WTC11 (cell line): Measurements from ENCODE around the gene TRAPPC14. TPM values are rescaled to one million over a fixed set of nuclear protein-coding genes. Genes with fewer than 3 reads are reported as not detected.
A peak's percentile ranks its signal among the peaks of the same experiment; 100 is the strongest.
"Not testable (repeated sequence)": the region's sequence is repeated elsewhere in the genome, so short reads cannot be mapped to it uniquely, and the experiment has no call there.

Experiments used
- ATAC-seq: fragments of 200-7000 bp; cut with Tn5 transposase; 2 replicates; pipeline ENCODE4 v1.10.0; 2021; ENCODE audit warnings: mild to moderate bottlenecking, moderate library complexity
- CTCF ChIA-PET: fragments of 300-600 bp; sonication (Branson Sonifier 250); formaldehyde crosslinking; loops from one replicate; lab custom pipeline; 2021; ENCODE audit warnings: antibody characterized with exemption; lab: Charles Lee
- POLR2A ChIA-PET: fragments of 350-600 bp; sonication (Branson Sonifier 250); formaldehyde crosslinking; loops from one replicate; lab custom pipeline; 2021; ENCODE audit warnings: antibody characterized with exemption; lab: Charles Lee
- DNase-seq: peaks from one replicate; pipeline ENCODE4 v3.0.0; 2021; ENCODE audit warnings: low spot score
- H3K27ac Mint-ChIP-seq: 2 replicates; pipeline ENCODE4 v1.8.0; 2021; ENCODE audit warnings: mixed read lengths
- H3K27me3 Mint-ChIP-seq: 2 replicates; pipeline ENCODE4 v1.8.0; 2021; ENCODE audit warnings: low read depth, mild to moderate bottlenecking, moderate library complexity, mixed read lengths
- H3K36me3 Mint-ChIP-seq: 2 replicates; pipeline ENCODE4 v1.8.0; 2021; ENCODE audit warnings: mixed read lengths
- H3K4me1 Mint-ChIP-seq: 2 replicates; pipeline ENCODE4 v1.8.0; 2022; ENCODE audit warnings: mixed read lengths
- H3K4me3 Mint-ChIP-seq: 2 replicates; pipeline ENCODE4 v1.8.0; 2021; ENCODE audit warnings: mild to moderate bottlenecking, moderate library complexity, mixed read lengths
- H3K9me3 Mint-ChIP-seq: 2 replicates; pipeline ENCODE4 v1.8.0; 2021; ENCODE audit warnings: mixed read lengths
- CREB1 ChIP-seq: sonication (generic); formaldehyde crosslinking; IDR thresholded peaks from 2 replicates; pipeline ENCODE4 v1.8.0; 2023; ENCODE audit warnings: mild to moderate bottlenecking, missing genetic modification reagents
- ETV6 ChIP-seq: sonication (generic); formaldehyde crosslinking; IDR thresholded peaks from 2 replicates; pipeline ENCODE4 v1.8.1; 2022; ENCODE audit warnings: mild to moderate bottlenecking, missing genetic modification reagents
- GTF2I ChIP-seq: fragments of 250-450 bp; sonication (Bioruptor Pico); conservative IDR thresholded peaks from 2 replicates; pipeline ENCODE4 v1.4.0; 2021; ENCODE audit warnings: mild to moderate bottlenecking
- HMGA2 ChIP-seq: fragments of 250-450 bp; sonication (Bioruptor Pico); IDR thresholded peaks from 2 replicates; pipeline ENCODE4 v1.4.0; 2021; ENCODE audit warnings: mild to moderate bottlenecking, moderate library complexity
- JAZF1 ChIP-seq: fragments of 250-450 bp; sonication (Bioruptor Pico); IDR thresholded peaks from 2 replicates; pipeline ENCODE4 v1.9.0; 2021; ENCODE audit warnings: moderate library complexity, mild to moderate bottlenecking, inconsistent platforms
- NR1H2 ChIP-seq: sonication (generic); formaldehyde crosslinking; IDR thresholded peaks from 2 replicates; pipeline ENCODE4 v1.9.0; 2021; ENCODE audit warnings: mild to moderate bottlenecking, moderate library complexity, missing genetic modification reagents
- NR2C2 ChIP-seq: sonication (generic); formaldehyde crosslinking; IDR thresholded peaks from 2 replicates; pipeline ENCODE4 v1.8.0; 2022; ENCODE audit warnings: mild to moderate bottlenecking, missing genetic modification reagents
- RORB ChIP-seq: fragments of 250-450 bp; sonication (Bioruptor Pico); IDR thresholded peaks from 2 replicates; pipeline ENCODE4 v1.9.0; 2021; ENCODE audit warnings: mild to moderate bottlenecking
- ZNF138 ChIP-seq: sonication (generic); formaldehyde crosslinking; conservative IDR thresholded peaks from 2 replicates; pipeline ENCODE4 v1.8.1; 2022; ENCODE audit warnings: mild to moderate bottlenecking, moderate library complexity, missing genetic modification reagents
- total RNA-seq: library from RNA; stranded (reverse); gene quantifications from 3 replicates; pipeline ENCODE4 v1.2.3, GENCODE V29; 2021
- TF ChIP-seq, protein P1 (sequence below): sonication (generic); formaldehyde crosslinking; IDR thresholded peaks from 2 replicates; pipeline ENCODE4 v1.8.1; 2022; ENCODE audit warnings: low read depth, missing genetic modification reagents, borderline replicate concordance
- TF ChIP-seq, protein P2 (sequence below): sonication (generic); formaldehyde crosslinking; IDR thresholded peaks from 2 replicates; pipeline ENCODE4 v1.8.1; 2022; ENCODE audit warnings: missing genetic modification reagents, borderline replicate concordance
- TF ChIP-seq, protein P3 (sequence below): sonication (generic); formaldehyde crosslinking; IDR thresholded peaks from 2 replicates; pipeline ENCODE4 v1.8.0; 2023; ENCODE audit warnings: missing genetic modification reagents
- TF ChIP-seq, protein P4 (sequence below): sonication (generic); formaldehyde crosslinking; IDR thresholded peaks from 2 replicates; pipeline ENCODE4 v1.8.0; 2022; ENCODE audit warnings: missing genetic modification reagents
- TF ChIP-seq, protein P5 (sequence below): fragments of 250-450 bp; sonication (Bioruptor Pico); IDR thresholded peaks from 2 replicates; pipeline ENCODE4 v1.8.0; 2021; ENCODE audit warnings: mild to moderate bottlenecking

The TRAPPC14 gene
- total RNA-seq, 1 experiment from 2014 or later, result 28.0 TPM

DNA sequence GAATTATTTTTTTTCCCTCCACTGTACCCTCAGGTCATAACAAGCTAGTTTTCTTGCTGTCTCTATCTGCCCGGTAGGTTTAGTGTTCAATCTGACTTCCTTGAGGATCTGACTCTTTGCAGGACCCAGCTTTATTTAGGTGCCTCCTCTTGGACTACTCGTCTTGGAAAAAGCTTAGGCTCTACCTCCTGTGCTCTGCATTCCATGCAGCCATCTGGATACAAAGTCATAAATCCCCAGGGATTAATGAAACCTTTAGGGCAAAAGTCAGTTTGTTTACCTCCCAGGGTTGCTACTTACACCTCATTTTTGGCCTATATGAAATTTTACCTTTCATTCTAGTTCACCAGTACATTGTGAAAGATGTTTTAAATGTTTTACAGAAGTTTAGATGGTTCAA lies 27.2 kb upstream of the TRAPPC14 start:
- Mint-ChIP-seq H3K36me3 (no peaks in the 10 kb centered on the region), H3K9me3 (no peaks in the 10 kb centered on the region), H3K4me3 (no peak overlapping the region), H3K27me3 (peaks cover 35% of the 10 kb centered on the region), H3K27ac (no peak overlapping the region), H3K4me1 (peaks cover 15% of the 10 kb centered on the region)
- ChIA-PET CTCF (interaction anchor here (1.5 kb wide), 1 partner anchor 8 kb away, joined by 4 read pairs; the partner anchor contains the start of genes GPC2 and STAG3), POLR2A (no interaction called here)
- TF ChIP-seq, protein P1, sequence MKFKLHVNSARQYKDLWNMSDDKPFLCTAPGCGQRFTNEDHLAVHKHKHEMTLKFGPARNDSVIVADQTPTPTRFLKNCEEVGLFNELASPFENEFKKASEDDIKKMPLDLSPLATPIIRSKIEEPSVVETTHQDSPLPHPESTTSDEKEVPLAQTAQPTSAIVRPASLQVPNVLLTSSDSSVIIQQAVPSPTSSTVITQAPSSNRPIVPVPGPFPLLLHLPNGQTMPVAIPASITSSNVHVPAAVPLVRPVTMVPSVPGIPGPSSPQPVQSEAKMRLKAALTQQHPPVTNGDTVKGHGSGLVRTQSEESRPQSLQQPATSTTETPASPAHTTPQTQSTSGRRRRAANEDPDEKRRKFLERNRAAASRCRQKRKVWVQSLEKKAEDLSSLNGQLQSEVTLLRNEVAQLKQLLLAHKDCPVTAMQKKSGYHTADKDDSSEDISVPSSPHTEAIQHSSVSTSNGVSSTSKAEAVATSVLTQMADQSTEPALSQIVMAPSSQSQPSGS (CRISPR knock-in tag), result no peak
- no peak for TF ChIP-seq JAZF1 (CRISPR knock-in tag)
- TF ChIP-seq HMGA2 (CRISPR knock-in tag), result no peak
- no peak for TF ChIP-seq ETV6 (CRISPR knock-in tag)
- no peak for TF ChIP-seq GTF2I (CRISPR knock-in tag)
- no peak for TF ChIP-seq NR2C2 (CRISPR knock-in tag)
- no peak for TF ChIP-seq ZNF138 (CRISPR knock-in tag)
- no peak for TF ChIP-seq RORB
- DNase-seq (no peak), ATAC-seq (no peak)

DNA sequence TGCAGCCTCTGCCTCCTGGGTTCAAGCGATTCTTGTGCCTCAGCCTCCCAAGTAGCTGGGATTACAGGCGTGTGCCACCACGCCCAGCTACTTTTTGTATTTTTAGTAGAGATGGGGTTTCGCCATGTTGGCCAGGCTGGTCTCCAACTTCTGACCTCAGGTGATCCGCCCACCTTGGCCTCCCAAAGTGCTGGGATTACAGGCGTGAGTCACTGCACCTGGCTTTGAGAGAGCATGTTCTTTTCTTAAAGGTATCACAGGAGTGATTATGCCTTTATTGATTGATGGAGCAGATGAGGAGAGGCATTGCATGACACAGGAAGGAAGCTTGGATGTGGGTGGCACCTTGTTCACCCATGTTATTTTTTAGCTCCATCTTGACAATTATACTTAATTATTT lies 24.6 kb upstream of the TRAPPC14 start:
- DNase-seq, ATAC-seq, H3K36me3 Mint-ChIP-seq, H3K27ac Mint-ChIP-seq, POLR2A ChIA-PET, H3K4me3 Mint-ChIP-seq, H3K9me3 Mint-ChIP-seq, CTCF ChIA-PET: not testable (repeated sequence)
- H3K27me3 Mint-ChIP-seq, result peaks cover 51% of the 10 kb centered on the region
- H3K4me1 Mint-ChIP-seq, result peaks cover 15% of the 10 kb centered on the region

DNA sequence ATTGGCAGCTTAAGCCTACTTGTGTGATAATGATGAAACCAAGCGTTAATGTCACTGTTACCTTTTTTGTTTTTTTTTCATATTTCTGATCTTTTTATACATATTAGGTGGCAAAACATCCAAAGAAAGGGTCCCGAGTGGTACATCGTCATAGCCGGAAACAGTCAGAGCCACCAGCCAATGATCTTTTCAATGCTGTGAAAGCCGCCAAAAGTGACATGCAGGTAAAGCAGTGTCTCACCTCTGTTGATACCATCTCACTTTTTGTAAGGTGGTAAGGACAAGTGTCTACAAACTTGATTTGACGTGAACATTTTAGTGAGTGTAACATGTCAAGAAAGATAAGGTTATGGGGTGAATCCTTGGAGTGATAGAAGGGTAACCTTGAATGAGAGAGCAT lies 24.1 kb upstream of the TRAPPC14 start:
- CTCF ChIA-PET, result interaction anchor here (0.9 to 1.2 kb wide), 3 partner anchors 11 to 52 kb away, joined by 4 to 6 read pairs (median 4); partner anchors contain the start of gene LAMTOR4
- DNase-seq, ATAC-seq, H3K36me3 Mint-ChIP-seq, POLR2A ChIA-PET, H3K4me3 Mint-ChIP-seq, H3K9me3 Mint-ChIP-seq: not testable (repeated sequence)
- Mint-ChIP-seq H3K27ac (peak overlapping the region; percentile 48; the same call in 1 of the 2 replicates), H3K4me1 (peaks cover 15% of the 10 kb centered on the region), H3K27me3 (peaks cover 54% of the 10 kb centered on the region)

DNA sequence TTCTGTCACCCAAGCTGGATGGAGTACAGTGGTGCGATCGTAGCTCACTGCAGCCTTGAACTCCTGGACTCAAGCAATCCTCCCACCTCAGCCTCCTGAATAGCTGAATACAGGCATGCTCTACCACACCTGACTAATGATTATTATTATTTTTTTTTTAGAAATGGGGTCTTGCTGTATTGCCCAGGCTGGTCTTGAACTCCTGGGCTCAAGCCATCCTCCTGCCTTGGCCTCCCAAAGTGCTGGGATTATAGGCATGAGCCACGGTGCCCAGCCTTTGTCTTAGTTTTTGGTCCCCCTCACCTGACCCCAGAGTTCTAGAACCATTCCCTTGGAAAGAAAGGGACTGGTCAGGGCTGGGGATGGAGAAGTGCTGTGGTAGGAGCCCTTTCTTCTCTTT lies 21.6 kb upstream of the TRAPPC14 start:
- H3K4me3 Mint-ChIP-seq, H3K36me3 Mint-ChIP-seq, POLR2A ChIA-PET, DNase-seq, H3K9me3 Mint-ChIP-seq, ATAC-seq, H3K27ac Mint-ChIP-seq: not testable (repeated sequence)
- H3K27me3 Mint-ChIP-seq, result peaks cover 57% of the 10 kb centered on the region
- peaks cover 26% of the 10 kb centered on the region for H3K4me1 Mint-ChIP-seq
- CTCF ChIA-PET, result interaction anchor here (1.2 to 2.6 kb wide), 2 partner anchors 10 to 12 kb away, joined by 4 to 9 read pairs; partner anchors contain the start of gene GAL3ST4

DNA sequence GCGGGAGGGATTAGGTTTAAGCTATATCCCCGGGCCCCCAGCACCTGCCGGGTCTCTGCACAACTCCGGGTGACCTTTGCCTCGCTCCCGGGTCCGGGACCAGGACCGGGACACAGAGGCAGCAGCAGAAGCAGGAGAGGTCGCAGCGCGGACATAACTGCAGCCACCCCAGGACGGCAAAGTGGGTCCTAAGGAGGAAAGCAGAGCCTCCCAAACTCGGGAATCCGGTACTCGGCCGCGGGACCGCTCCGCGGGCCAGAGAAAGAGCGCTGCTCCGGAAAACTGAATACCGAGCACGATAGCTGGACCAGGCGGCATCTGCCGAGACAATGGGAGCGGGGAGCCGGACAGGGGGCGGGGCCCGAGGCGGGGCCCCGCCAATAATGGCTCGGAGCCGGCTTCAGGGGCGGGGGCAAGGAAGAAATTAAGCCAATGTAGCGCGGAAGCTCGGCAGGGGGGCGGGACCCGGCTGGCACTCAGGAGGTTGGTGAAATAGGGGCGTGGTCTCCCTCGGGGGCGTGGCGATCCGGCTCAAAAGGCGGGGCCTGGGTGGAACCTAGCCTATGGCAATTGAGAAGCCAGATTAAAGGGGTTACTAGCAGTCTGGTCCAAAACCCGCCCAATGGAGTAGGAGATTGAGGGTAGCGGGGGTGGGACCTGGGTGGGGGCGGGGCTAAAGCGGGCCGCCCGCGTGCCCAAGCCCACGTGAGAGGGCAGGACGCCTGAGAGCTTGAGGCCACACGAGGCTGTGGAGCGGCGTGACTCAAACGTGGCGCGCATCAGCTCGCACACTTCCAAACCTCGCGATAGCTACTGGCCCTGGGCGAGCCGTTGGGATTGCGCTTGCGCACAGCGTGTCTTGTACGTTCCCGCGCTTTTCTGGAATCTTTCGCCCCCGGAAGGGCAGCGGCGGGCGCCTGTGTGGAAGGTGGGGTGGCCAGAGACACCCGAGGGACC lies 18.8 kb upstream of the TRAPPC14 start, which contains the start of the genes GPC2 and STAG3:
Gene GPC2, minus strand, starts transcription at position 337 of the 957 bp plus-strand sequence. Its CDS starts 182 bp downstream, at position 155.
Gene STAG3, plus strand, starts transcription at position 874 of the 957 bp plus-strand sequence. CDS start 2,639 bp downstream, outside the sequence.
- POLR2A ChIA-PET, result interaction anchor here (1.0 to 1.5 kb wide), 4 partner anchors 9 to 76 kb away, joined by 3 to 21 read pairs (median 3); partner anchors contain the start of genes AP4M1, GAL3ST4, LAMTOR4 and MCM7
- H3K27ac Mint-ChIP-seq, result no peak within 1 kb of the TSS
- TF ChIP-seq, protein P2, sequence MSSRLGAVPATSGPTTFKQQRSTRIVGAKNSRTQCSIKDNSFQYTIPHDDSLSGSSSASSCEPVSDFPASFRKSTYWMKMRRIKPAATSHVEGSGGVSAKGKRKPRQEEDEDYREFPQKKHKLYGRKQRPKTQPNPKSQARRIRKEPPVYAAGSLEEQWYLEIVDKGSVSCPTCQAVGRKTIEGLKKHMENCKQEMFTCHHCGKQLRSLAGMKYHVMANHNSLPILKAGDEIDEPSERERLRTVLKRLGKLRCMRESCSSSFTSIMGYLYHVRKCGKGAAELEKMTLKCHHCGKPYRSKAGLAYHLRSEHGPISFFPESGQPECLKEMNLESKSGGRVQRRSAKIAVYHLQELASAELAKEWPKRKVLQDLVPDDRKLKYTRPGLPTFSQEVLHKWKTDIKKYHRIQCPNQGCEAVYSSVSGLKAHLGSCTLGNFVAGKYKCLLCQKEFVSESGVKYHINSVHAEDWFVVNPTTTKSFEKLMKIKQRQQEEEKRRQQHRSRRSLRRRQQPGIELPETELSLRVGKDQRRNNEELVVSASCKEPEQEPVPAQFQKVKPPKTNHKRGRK (CRISPR knock-in tag), result 0 out of 2 replicates have a peak, but pooled peaks have one; percentile 26
- TF ChIP-seq CREB1 (CRISPR knock-in tag) (peak; percentile 97), NR1H2 (CRISPR knock-in tag) (0 out of 2 replicates have a peak, but pooled peaks have one; percentile 39)
- TF ChIP-seq, protein P3, sequence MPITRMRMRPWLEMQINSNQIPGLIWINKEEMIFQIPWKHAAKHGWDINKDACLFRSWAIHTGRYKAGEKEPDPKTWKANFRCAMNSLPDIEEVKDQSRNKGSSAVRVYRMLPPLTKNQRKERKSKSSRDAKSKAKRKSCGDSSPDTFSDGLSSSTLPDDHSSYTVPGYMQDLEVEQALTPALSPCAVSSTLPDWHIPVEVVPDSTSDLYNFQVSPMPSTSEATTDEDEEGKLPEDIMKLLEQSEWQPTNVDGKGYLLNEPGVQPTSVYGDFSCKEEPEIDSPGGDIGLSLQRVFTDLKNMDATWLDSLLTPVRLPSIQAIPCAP (CRISPR knock-in tag), result peak; percentile 97
- TF ChIP-seq, protein P4, sequence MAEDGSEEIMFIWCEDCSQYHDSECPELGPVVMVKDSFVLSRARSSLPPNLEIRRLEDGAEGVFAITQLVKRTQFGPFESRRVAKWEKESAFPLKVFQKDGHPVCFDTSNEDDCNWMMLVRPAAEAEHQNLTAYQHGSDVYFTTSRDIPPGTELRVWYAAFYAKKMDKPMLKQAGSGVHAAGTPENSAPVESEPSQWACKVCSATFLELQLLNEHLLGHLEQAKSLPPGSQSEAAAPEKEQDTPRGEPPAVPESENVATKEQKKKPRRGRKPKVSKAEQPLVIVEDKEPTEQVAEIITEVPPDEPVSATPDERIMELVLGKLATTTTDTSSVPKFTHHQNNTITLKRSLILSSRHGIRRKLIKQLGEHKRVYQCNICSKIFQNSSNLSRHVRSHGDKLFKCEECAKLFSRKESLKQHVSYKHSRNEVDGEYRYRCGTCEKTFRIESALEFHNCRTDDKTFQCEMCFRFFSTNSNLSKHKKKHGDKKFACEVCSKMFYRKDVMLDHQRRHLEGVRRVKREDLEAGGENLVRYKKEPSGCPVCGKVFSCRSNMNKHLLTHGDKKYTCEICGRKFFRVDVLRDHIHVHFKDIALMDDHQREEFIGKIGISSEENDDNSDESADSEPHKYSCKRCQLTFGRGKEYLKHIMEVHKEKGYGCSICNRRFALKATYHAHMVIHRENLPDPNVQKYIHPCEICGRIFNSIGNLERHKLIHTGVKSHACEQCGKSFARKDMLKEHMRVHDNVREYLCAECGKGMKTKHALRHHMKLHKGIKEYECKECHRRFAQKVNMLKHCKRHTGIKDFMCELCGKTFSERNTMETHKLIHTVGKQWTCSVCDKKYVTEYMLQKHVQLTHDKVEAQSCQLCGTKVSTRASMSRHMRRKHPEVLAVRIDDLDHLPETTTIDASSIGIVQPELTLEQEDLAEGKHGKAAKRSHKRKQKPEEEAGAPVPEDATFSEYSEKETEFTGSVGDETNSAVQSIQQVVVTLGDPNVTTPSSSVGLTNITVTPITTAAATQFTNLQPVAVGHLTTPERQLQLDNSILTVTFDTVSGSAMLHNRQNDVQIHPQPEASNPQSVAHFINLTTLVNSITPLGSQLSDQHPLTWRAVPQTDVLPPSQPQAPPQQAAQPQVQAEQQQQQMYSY (CRISPR knock-in tag), result peak; percentile 73
- TF ChIP-seq, protein P5, sequence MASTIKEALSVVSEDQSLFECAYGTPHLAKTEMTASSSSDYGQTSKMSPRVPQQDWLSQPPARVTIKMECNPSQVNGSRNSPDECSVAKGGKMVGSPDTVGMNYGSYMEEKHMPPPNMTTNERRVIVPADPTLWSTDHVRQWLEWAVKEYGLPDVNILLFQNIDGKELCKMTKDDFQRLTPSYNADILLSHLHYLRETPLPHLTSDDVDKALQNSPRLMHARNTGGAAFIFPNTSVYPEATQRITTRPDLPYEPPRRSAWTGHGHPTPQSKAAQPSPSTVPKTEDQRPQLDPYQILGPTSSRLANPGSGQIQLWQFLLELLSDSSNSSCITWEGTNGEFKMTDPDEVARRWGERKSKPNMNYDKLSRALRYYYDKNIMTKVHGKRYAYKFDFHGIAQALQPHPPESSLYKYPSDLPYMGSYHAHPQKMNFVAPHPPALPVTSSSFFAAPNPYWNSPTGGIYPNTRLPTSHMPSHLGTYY (CRISPR knock-in tag), result no peak

More for the DNA sequence above, 18.8 kb upstream of the TRAPPC14 start, which contains the start of the genes GPC2 and STAG3:
- Mint-ChIP-seq H3K4me3 (peak within 1 kb of the TSS; percentile 92), H3K27me3 (peaks cover 51% of the 10 kb centered on the region), H3K4me1 (peaks cover 29% of the 10 kb centered on the region), H3K9me3 (no peaks in the 10 kb centered on the region), H3K36me3 (peaks cover 22% of the 10 kb centered on the region)
- CTCF ChIA-PET, result interaction anchor here (0.5 to 2.3 kb wide), 14 partner anchors 9 to 168 kb away, joined by 3 to 16 read pairs (median 4); partner anchors contain the start of gene GAL3ST4
- DNase-seq (peak; percentile 100), ATAC-seq (peak; percentile 95)
